GM23248 (cell line): ENCODE measurements around the gene AGPAT3.

Experiments
- EZH2 ChIP-seq: fragments of 200-600 bp; sonication (generic); IDR thresholded peaks from 2 replicates; pipeline ENCODE4 v1.6.1; 2018; ENCODE audit warnings: antibody characterized with exemption, mild to moderate bottlenecking; ENCODE audit not compliant: insufficient read depth, poor library complexity, severe bottlenecking
- EZH2phosphoT487 ChIP-seq: fragments of 200-600 bp; sonication (generic); IDR thresholded peaks from 2 replicates; pipeline ENCODE4 v1.6.1; 2018; ENCODE audit warnings: antibody characterized with exemption, moderate library complexity, mild to moderate bottlenecking, low read depth; ENCODE audit not compliant: insufficient read depth

DNA sequence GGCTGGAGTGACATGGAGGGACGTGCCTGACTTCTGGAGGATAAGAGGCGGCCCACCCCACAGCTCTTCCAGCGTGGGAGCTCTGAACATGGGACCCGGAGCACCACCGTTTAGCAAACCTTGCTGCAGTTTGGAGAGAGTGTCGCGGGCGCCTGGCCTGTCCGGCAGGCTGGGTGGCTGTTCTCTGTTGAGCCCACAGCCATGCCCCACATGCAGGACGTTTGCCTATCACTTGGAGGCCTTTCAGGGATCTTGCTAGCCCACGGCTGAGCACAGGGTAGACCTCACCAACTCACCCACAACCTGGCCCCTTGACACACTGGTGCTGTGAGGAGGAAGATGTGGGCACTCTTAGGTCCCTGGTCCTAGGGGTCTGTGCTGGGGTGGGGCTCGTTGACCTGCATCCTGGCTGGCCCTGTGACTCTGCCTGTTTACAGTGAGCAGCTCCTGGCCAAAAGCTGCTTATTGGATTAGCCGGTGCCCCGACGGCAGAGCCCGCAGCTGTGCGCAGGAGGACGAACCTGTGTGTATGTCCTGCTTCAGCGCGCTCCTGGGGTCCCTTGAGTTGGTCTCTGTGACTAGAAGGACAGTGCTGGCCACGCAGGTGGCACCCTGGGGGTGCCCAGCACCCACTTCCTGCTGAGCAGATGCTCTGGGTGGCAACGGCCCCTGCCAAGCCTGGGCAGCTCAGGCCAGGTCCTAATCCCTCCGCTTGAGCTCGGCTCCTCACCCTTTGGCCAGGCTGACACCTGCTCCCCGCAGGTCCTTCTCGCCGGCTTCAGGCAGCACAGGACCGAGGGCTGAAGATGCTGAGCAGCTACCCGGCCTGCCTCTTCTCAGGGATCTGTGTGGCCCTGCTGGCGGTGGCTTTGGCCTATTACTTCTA lies 74.7 kb downstream of the AGPAT3 start:
- no peak for TF ChIP-seq EZH2phosphoT487
- TF ChIP-seq EZH2: no peak
